Panc1 (cell line): ENCODE results near the gene SRSF2.
A peak's percentile ranks its signal among the peaks of the same experiment; 100 is the strongest.

ENCODE experiments used
- POLR2AphosphoS5 ChIP-seq: IDR thresholded peaks from 2 replicates; pipeline ENCODE4 v1.6.1; 2012; ENCODE audit warnings: mild to moderate bottlenecking, low read depth, low read length, moderate library complexity
- SIN3A ChIP-seq: IDR thresholded peaks from 2 replicates; pipeline ENCODE4 v1.6.1; 2012; ENCODE audit warnings: low read depth, mild to moderate bottlenecking, low read length, moderate library complexity, borderline replicate concordance; ENCODE audit not compliant: insufficient read depth
- TCF7L2 ChIP-seq: IDR thresholded peaks from 2 replicates; pipeline ENCODE4 v1.6.1; 2011; ENCODE audit warnings: mild to moderate bottlenecking, low read depth, low read length, inconsistent platforms
- TF ChIP-seq, protein P1 (sequence below): fragments of 450-650 bp; IDR thresholded peaks from 2 replicates; pipeline ENCODE4 v1.5.1; 2017; ENCODE audit warnings: mild to moderate bottlenecking
- TF ChIP-seq, protein P2 (sequence below), 2 experiments: IDR thresholded peaks; 2 replicates each; pipeline ENCODE4 v1.6.1; 2011 to 2012; ENCODE audit warnings: low read depth in 2 of 2, control low read depth in 1 of 2, low read length in 1 of 2, mild to moderate bottlenecking in 1 of 2, moderate library complexity in 1 of 2; ENCODE audit not compliant: insufficient read depth in 1 of 2

DNA sequence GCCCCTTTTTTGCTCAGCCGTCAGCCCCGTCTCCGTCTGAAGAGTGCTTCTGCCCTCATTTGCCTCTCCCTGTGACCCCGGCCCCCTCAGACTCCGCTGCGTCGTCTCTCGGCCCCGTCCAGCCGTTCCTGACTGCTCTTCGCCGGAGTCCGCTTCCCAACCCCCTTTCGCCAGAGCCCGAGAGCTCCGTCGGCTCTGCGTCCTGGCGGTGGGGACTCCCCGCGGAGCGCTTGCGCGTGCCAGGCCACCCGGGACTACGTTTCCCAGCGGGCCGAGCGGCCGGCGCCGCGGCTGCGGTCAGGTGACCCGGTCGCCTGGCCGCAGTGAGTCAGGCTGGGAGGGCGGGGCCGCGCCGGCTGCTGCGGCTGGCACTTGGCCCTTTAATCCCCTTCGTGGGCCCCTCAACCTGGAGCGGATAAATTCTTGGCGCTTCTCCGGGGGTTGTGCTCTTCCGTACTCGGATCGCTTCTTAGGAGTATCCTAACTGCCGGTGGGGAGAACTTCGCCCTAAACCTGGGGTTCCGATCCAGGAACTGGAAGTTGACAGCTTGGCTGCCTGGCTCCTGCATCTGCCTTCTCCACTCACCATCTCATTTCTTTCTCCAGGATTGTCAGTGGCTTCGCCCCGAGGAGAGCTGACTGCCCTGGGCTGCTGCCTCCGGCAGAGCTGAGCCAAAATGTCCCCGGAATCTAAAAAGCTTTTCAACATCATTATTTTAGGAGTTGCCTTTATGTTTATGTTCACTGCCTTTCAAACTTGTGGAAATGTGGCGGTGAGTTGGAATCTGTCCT, 741 bp upstream of the SRSF2 start, which contains the start of gene MFSD11:
- TF ChIP-seq, protein P1, sequence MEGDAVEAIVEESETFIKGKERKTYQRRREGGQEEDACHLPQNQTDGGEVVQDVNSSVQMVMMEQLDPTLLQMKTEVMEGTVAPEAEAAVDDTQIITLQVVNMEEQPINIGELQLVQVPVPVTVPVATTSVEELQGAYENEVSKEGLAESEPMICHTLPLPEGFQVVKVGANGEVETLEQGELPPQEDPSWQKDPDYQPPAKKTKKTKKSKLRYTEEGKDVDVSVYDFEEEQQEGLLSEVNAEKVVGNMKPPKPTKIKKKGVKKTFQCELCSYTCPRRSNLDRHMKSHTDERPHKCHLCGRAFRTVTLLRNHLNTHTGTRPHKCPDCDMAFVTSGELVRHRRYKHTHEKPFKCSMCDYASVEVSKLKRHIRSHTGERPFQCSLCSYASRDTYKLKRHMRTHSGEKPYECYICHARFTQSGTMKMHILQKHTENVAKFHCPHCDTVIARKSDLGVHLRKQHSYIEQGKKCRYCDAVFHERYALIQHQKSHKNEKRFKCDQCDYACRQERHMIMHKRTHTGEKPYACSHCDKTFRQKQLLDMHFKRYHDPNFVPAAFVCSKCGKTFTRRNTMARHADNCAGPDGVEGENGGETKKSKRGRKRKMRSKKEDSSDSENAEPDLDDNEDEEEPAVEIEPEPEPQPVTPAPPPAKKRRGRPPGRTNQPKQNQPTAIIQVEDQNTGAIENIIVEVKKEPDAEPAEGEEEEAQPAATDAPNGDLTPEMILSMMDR = no peak
- TF ChIP-seq POLR2AphosphoS5 (peak; percentile 49; the same call in 1 of the 2 replicates), SIN3A (peak; percentile 95; the same call in 1 of the 2 replicates), TCF7L2 (peak; percentile 27; the same call in 1 of the 2 replicates)
- TF ChIP-seq, protein P2, sequence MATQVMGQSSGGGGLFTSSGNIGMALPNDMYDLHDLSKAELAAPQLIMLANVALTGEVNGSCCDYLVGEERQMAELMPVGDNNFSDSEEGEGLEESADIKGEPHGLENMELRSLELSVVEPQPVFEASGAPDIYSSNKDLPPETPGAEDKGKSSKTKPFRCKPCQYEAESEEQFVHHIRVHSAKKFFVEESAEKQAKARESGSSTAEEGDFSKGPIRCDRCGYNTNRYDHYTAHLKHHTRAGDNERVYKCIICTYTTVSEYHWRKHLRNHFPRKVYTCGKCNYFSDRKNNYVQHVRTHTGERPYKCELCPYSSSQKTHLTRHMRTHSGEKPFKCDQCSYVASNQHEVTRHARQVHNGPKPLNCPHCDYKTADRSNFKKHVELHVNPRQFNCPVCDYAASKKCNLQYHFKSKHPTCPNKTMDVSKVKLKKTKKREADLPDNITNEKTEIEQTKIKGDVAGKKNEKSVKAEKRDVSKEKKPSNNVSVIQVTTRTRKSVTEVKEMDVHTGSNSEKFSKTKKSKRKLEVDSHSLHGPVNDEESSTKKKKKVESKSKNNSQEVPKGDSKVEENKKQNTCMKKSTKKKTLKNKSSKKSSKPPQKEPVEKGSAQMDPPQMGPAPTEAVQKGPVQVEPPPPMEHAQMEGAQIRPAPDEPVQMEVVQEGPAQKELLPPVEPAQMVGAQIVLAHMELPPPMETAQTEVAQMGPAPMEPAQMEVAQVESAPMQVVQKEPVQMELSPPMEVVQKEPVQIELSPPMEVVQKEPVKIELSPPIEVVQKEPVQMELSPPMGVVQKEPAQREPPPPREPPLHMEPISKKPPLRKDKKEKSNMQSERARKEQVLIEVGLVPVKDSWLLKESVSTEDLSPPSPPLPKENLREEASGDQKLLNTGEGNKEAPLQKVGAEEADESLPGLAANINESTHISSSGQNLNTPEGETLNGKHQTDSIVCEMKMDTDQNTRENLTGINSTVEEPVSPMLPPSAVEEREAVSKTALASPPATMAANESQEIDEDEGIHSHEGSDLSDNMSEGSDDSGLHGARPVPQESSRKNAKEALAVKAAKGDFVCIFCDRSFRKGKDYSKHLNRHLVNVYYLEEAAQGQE (IDR thresholded peaks at IDR 0.05; ENCODE audit: insufficient read depth in 1 of 2, low read depth in 2 of 2, low read length in 1 of 2) = 0 out of 4 replicates have a peak, but pooled peaks have one; percentile 5 to 32
